Measurements from ENCODE around the gene NPAS3. TPM values are rescaled to one million over a fixed set of nuclear protein-coding genes. Genes with fewer than 3 reads are reported as not detected.
A peak's percentile ranks its signal among the peaks of the same experiment; 100 is the strongest.

NPAS3 gene
- total and polyA plus RNA-seq, 8 donors: 0.23 to 2.8 (median 1.4) TPM

- no peak overlapping the region for H3K4me3 ChIP-seq
- no peaks in the 10 kb centered on the region for H3K36me3 ChIP-seq
- no peak for TF ChIP-seq CTCF (IDR thresholded peaks at IDR 0.05)
- FAIRE-seq (no peak), ATAC-seq (no peak), DNase-seq (no peak)
- 80 to 81% methylated on average over 2 of the region's 2 CpGs for WGBS, 2 donors
- H3K9me3 ChIP-seq: no peaks in the 10 kb centered on the region
- intact Hi-C loops (cut with DNase I): no loop called here
- H3K27me3 ChIP-seq: no peaks in the 10 kb centered on the region
- H3K4me1 ChIP-seq: no peaks in the 10 kb centered on the region
- no peak overlapping the region for H3K27ac ChIP-seq
Observed at GRCh38 chr14:32905013-32905412, 33.7 kb upstream of the NPAS3 start.

- H3K9me3 ChIP-seq: no peaks in the 10 kb centered on the region
- no peak for FAIRE-seq
- H3K36me3 ChIP-seq: no peaks in the 10 kb centered on the region
- no peak overlapping the region for H3K4me3 ChIP-seq
- H3K27me3 ChIP-seq: no peaks in the 10 kb centered on the region
- no peak overlapping the region for H3K27ac ChIP-seq
- intact Hi-C loops (cut with DNase I): no loop called here
- 77 to 84% methylated on average over 3 of the region's 3 CpGs for WGBS, 2 donors
- H3K4me1 ChIP-seq: no peaks in the 10 kb centered on the region
- no peak for TF ChIP-seq CTCF (IDR thresholded peaks at IDR 0.05)
- ATAC-seq: no peak
- no peak for DNase-seq
Observed at GRCh38 chr14:32906672-32907071, 32.0 kb upstream of the NPAS3 start.

GRCh38 chr14:32908196-32909084, 30.2 kb upstream of the NPAS3 start:
- no peak for TF ChIP-seq CTCF (IDR thresholded peaks at IDR 0.05)
- Histone ChIP-seq H3K4me1 (no peaks in the 10 kb centered on the region), H3K27ac (no peak overlapping the region), H3K4me3 (no peak overlapping the region), H3K27me3 (no peaks in the 10 kb centered on the region), H3K9me3 (no peaks in the 10 kb centered on the region), H3K36me3 (no peaks in the 10 kb centered on the region)
- ATAC-seq (no peak), FAIRE-seq (no peak), DNase-seq (no peak)
- intact Hi-C loops (cut with DNase I): no loop called here
- 75 to 78% methylated on average over 9 of the region's 9 CpGs for WGBS, 2 donors

GRCh38 chr14:32913725-32914124, 25.0 kb upstream of the NPAS3 start:
- Histone ChIP-seq H3K9me3 (no peaks in the 10 kb centered on the region), H3K27ac (no peak overlapping the region), H3K27me3 (no peaks in the 10 kb centered on the region), H3K4me3 (no peak overlapping the region), H3K4me1 (no peaks in the 10 kb centered on the region), H3K36me3 (no peaks in the 10 kb centered on the region)
- DNase-seq: no peak
- intact Hi-C loops (cut with DNase I): no loop called here
- peak in 2 of 4 donors; percentile 14 to 28 for TF ChIP-seq CTCF (IDR thresholded peaks at IDR 0.05)
- 7 to 19% methylated on average over 3 of the region's 3 CpGs for WGBS, 2 donors
- FAIRE-seq: no peak
- ATAC-seq: peak in 3 of 4 donors; percentile 32 to 75 (median 73)

- no peaks in the 10 kb centered on the region for H3K36me3 ChIP-seq
- no peak overlapping the region for H3K27ac ChIP-seq
- no peak for DNase-seq
- FAIRE-seq: no peak
- no peaks in the 10 kb centered on the region for H3K27me3 ChIP-seq
- no peaks in the 10 kb centered on the region for H3K4me1 ChIP-seq
- intact Hi-C loops (cut with DNase I): no loop called here
- no peak for ATAC-seq
- 82 to 94% methylated on average over 6 of the region's 6 CpGs for WGBS, 2 donors
- H3K4me3 ChIP-seq: no peak overlapping the region
- no peak for TF ChIP-seq CTCF (IDR thresholded peaks at IDR 0.05)
- no peaks in the 10 kb centered on the region for H3K9me3 ChIP-seq
Observed at GRCh38 chr14:32914391-32914790, 24.3 kb upstream of the NPAS3 start.

All from pancreas (tissue), 10 donors.